Muscle of leg (tissue), 11 donors: Measurements from ENCODE around the gene PTPRN2. TPM values are rescaled to one million over a fixed set of nuclear protein-coding genes. Genes with fewer than 3 reads are reported as not detected.

Source experiments
- DNase-seq: peaks from one replicate; pipeline ENCODE4 v3.0.0; 2013
- H3K27ac ChIP-seq: one replicate; pipeline ENCODE4 v1.5.1; 2013; ENCODE audit warnings: mild to moderate bottlenecking, low read length, control low read depth
- H3K27me3 ChIP-seq: one replicate; pipeline ENCODE4 v1.6.1; 2013; ENCODE audit warnings: low read length; ENCODE audit not compliant: control insufficient read depth, insufficient read depth
- H3K36me3 ChIP-seq: one replicate; pipeline ENCODE4 v1.6.1; 2013; ENCODE audit warnings: low read length; ENCODE audit not compliant: control insufficient read depth, insufficient read depth
- H3K4me1 ChIP-seq: one replicate; pipeline ENCODE4 v1.6.1; 2013; ENCODE audit warnings: low read length; ENCODE audit not compliant: control insufficient read depth, insufficient read depth
- H3K4me3 ChIP-seq: one replicate; pipeline ENCODE4 v1.5.1; 2013; ENCODE audit warnings: low read length, control low read depth
- H3K9me3 ChIP-seq: replicated peaks from 2 replicates; pipeline ENCODE4 v1.6.1; 2013; ENCODE audit warnings: low read depth, low read length; ENCODE audit not compliant: control insufficient read depth
- WGBS: methylation state at CpG from one replicate; pipeline ENCODE4 v1.1.5; 2013; ENCODE audit warnings: missing lambda C conversion rate; ENCODE audit not compliant: insufficient coverage; 5-methylcytosine and 5-hydroxymethylcytosine counted together
- polyA plus RNA-seq, 8 donors: library from polyadenylated mRNA; unstranded; fragments of 120-200 nt; gene quantifications; one replicate each; pipeline versions ENCODE4 v1.2.1 to v1.2.3, GENCODE V29; 2013; ENCODE audit warnings: inconsistent platforms in 1 of 8, low replicate concordance in 1 of 8; ENCODE audit not compliant: insufficient read length in 8 of 8, insufficient read depth in 1 of 8
- total RNA-seq: library from RNA; stranded (reverse); fragments of 120-200 nt; gene quantifications from one replicate; pipeline ENCODE4 v1.2.4, GENCODE V29; 2013

PTPRN2 gene
- total and polyA plus RNA-seq, 9 donors = 1.4 to 2.9 (median 2.3) TPM

- no peak overlapping the region for H3K27ac ChIP-seq
- no peaks in the 10 kb centered on the region for H3K4me1 ChIP-seq
- H3K36me3 ChIP-seq = no peaks in the 10 kb centered on the region
- no peaks in the 10 kb centered on the region for H3K27me3 ChIP-seq
- WGBS = 73% methylated on average over 4 of the region's 8 CpGs
- H3K4me3 ChIP-seq = no peak overlapping the region
- no peaks in the 10 kb centered on the region for H3K9me3 ChIP-seq
- no peak for DNase-seq
These were observed 223.2 kb downstream of the PTPRN2 start for GRCh38 chr7:158364451-158364850.

GRCh38 chr7:158362912-158363905, 224.4 kb downstream of the PTPRN2 start:
- peaks cover under 1% of the 10 kb centered on the region for H3K9me3 ChIP-seq
- no peak overlapping the region for H3K27ac ChIP-seq
- H3K4me3 ChIP-seq = no peak overlapping the region
- H3K27me3 ChIP-seq = no peaks in the 10 kb centered on the region
- H3K4me1 ChIP-seq = no peaks in the 10 kb centered on the region
- 76% methylated on average over 34 of the region's 40 CpGs for WGBS
- DNase-seq = peak; percentile 4
- H3K36me3 ChIP-seq = no peaks in the 10 kb centered on the region

- Histone ChIP-seq H3K4me1 (no peaks in the 10 kb centered on the region), H3K9me3 (peaks cover 2% of the 10 kb centered on the region), H3K27ac (no peak overlapping the region), H3K36me3 (no peaks in the 10 kb centered on the region), H3K4me3 (no peak overlapping the region), H3K27me3 (no peaks in the 10 kb centered on the region)
- 80% methylated on average over 3 of the region's 8 CpGs for WGBS
- no peak for DNase-seq
These were observed 225.6 kb downstream of the PTPRN2 start for GRCh38 chr7:158362001-158362400.

- DNase-seq = no peak
- no peaks in the 10 kb centered on the region for H3K4me1 ChIP-seq
- peaks cover 2% of the 10 kb centered on the region for H3K9me3 ChIP-seq
- H3K36me3 ChIP-seq = no peaks in the 10 kb centered on the region
- 72% methylated on average over 8 of the region's 8 CpGs for whole genome bisulfite sequencing
- H3K27ac ChIP-seq = no peak overlapping the region
- no peaks in the 10 kb centered on the region for H3K27me3 ChIP-seq
- no peak overlapping the region for H3K4me3 ChIP-seq
These were observed 226.2 kb downstream of the PTPRN2 start for GRCh38 chr7:158361326-158361946.

- H3K9me3 ChIP-seq = peaks cover 12% of the 10 kb centered on the region
- DNase-seq = no peak
- no peaks in the 10 kb centered on the region for H3K4me1 ChIP-seq
- no peak overlapping the region for H3K4me3 ChIP-seq
- no peaks in the 10 kb centered on the region for H3K36me3 ChIP-seq
- no peaks in the 10 kb centered on the region for H3K27me3 ChIP-seq
- 75% methylated on average over 7 of the region's 16 CpGs for WGBS
- no peak overlapping the region for H3K27ac ChIP-seq
These were observed 228.5 kb downstream of the PTPRN2 start for GRCh38 chr7:158358926-158359645.

GRCh38 chr7:158357898-158358821, 229.5 kb downstream of the PTPRN2 start:
- H3K27me3 ChIP-seq = no peaks in the 10 kb centered on the region
- H3K4me1 ChIP-seq = no peaks in the 10 kb centered on the region
- peaks cover 12% of the 10 kb centered on the region for H3K9me3 ChIP-seq
- H3K4me3 ChIP-seq = no peak overlapping the region
- no peaks in the 10 kb centered on the region for H3K36me3 ChIP-seq
- no peak for DNase-seq
- 86% methylated on average over 24 of the region's 26 CpGs for WGBS
- H3K27ac ChIP-seq = no peak overlapping the region

GRCh38 chr7:158357106-158357897, 230.3 kb downstream of the PTPRN2 start:
- Histone ChIP-seq H3K27ac (no peak overlapping the region), H3K27me3 (no peaks in the 10 kb centered on the region), H3K4me1 (no peaks in the 10 kb centered on the region), H3K4me3 (no peak overlapping the region), H3K9me3 (peaks cover 12% of the 10 kb centered on the region), H3K36me3 (no peaks in the 10 kb centered on the region)
- WGBS = 88% methylated on average over 29 of the region's 30 CpGs
- DNase-seq = no peak

GRCh38 chr7:158356454-158356853, 231.2 kb downstream of the PTPRN2 start:
- H3K9me3 ChIP-seq = peaks cover 12% of the 10 kb centered on the region
- DNase-seq = no peak
- 25% methylated on average over 1 of the region's 3 CpGs for WGBS

More at GRCh38 chr7:158356454-158356853, 231.2 kb downstream of the PTPRN2 start:
- H3K27ac ChIP-seq = no peak overlapping the region
- H3K36me3 ChIP-seq = no peaks in the 10 kb centered on the region
- no peaks in the 10 kb centered on the region for H3K27me3 ChIP-seq
- H3K4me1 ChIP-seq = no peaks in the 10 kb centered on the region
- H3K4me3 ChIP-seq = no peak overlapping the region
